Caki2 (cell line): Measurements from ENCODE around the gene ALDH4A1. TPM values are rescaled to one million over a fixed set of nuclear protein-coding genes. Genes with fewer than 3 reads are reported as not detected.
"Not testable (repeated sequence)": the region's sequence is repeated elsewhere in the genome, so short reads cannot be mapped to it uniquely, and the experiment has no call there.

ENCODE experiments used
- DNase-seq: peaks from one replicate; pipeline ENCODE4 v3.0.0-alpha.2; 2015; ENCODE audit warnings: low read depth
- in situ Hi-C: cut with HindIII; loops from 2 replicates; pipeline ENCODE4 v1.10.0; 2016; ENCODE audit warnings: low sequenced_read_pairs, low pct_unique_long_range_greater_than_20kb, mixed read lengths
- total RNA-seq: library from RNA; depleted of rRNA; stranded (reverse); fragments of >200 nt; shearing (Covaris generic); gene quantifications from 2 replicates; pipeline ENCODE4 v1.2.3, GENCODE V29; 2014; ENCODE audit warnings: low replicate concordance; rRNA removed

ALDH4A1 gene
- total RNA-seq, 1 experiment from 2014 or later = 34.8 TPM

GRCh38 chr1:18849261-18849711 lies 53.1 kb downstream of the ALDH4A1 start:
- in situ Hi-C loops = no loop called here
- DNase-seq = no peak

- in situ Hi-C loops, DNase-seq: not testable (repeated sequence)
These were observed 54.6 kb downstream of the ALDH4A1 start for GRCh38 chr1:18847723-18848122.

- in situ Hi-C loops = no loop called here
- DNase-seq = no peak
These were observed 62.2 kb downstream of the ALDH4A1 start for GRCh38 chr1:18840145-18840544.

GRCh38 chr1:18836654-18837053 lies 65.7 kb downstream of the ALDH4A1 start:
- no peak for DNase-seq
- in situ Hi-C loops = no loop called here

GRCh38 chr1:18832319-18832718 lies 70.0 kb downstream of the ALDH4A1 start:
- DNase-seq, in situ Hi-C loops: not testable (repeated sequence)

GRCh38 chr1:18831656-18832055 lies 70.7 kb downstream of the ALDH4A1 start:
- in situ Hi-C loops = no loop called here
- no peak for DNase-seq

- DNase-seq = no peak
- in situ Hi-C loops = no loop called here
These were observed 71.8 kb downstream of the ALDH4A1 start for GRCh38 chr1:18830596-18830995.

GRCh38 chr1:18829671-18830070 lies 72.7 kb downstream of the ALDH4A1 start:
- in situ Hi-C loops = no loop called here
- DNase-seq = no peak

- DNase-seq = no peak
- in situ Hi-C loops = no loop called here
These were observed 74.1 kb downstream of the ALDH4A1 start for GRCh38 chr1:18828224-18828623.

GRCh38 chr1:18823438-18823837 lies 78.9 kb downstream of the ALDH4A1 start:
- no peak for DNase-seq
- in situ Hi-C loops = no loop called here

Other genes with a start within 250 kb of the ALDH4A1 start
- gene TAS1R2, start 42.9 kb downstream of the ALDH4A1 start, total RNA-seq = not detected in 2 replicates
- 28.7 and 34.5 TPM in 2 replicates for gene IFFO2, start 54.1 kb upstream of the ALDH4A1 start, total RNA-seq